Suprapubic skin (tissue), 4 donors: Measurements from ENCODE around the gene SIRPD.

ENCODE experiments used
- POLR2A ChIP-seq, 2 donors: fragments of 450-650 bp; IDR thresholded peaks; one replicate each; pipeline ENCODE4 v1.6.1; 2017; ENCODE audit warnings: antibody characterized with exemption in 2 of 2, mild to moderate bottlenecking in 2 of 2, moderate library complexity in 2 of 2
- POLR2AphosphoS5 ChIP-seq, 3 donors: sonication (generic); formaldehyde crosslinking; IDR thresholded peaks; one replicate each; pipeline ENCODE4 v1.6.1; 2017; ENCODE audit warnings: antibody characterized with exemption in 3 of 3

DNA sequence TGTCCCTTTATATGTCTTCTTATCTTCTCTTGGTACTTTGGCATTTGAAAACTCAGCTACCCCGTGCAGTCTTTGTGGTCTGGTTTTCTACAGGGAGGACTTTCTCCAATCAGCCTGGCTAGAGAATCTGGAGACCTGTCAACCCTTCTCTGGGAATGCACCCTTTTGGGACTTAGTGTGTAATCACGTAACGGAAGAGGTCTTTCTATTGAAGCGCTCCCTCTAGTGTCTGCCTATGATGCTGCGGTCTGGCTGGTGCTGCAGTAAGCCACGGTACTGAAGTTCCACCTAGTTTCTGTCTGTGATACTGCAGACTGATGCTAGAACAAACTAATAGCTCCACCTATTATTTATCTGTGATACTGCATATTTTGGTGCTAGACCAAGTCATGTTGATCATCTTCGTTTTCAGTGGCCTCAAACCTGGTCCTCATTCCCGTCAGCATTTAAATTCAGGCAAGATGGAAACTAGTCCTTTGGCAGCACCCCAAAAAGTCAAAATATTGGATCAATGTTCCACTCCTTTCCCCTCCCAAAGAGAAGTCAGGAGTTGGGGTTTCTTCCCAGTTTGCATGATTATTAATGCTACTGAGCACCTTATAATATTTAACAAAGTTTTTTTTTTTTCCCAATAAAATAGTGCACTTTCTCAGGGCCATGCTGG, 53.8 kb downstream of the SIRPD start:
- no peak for TF ChIP-seq POLR2A (IDR thresholded peaks at IDR 0.05)
- TF ChIP-seq POLR2AphosphoS5 (IDR thresholded peaks at IDR 0.05), result peak in 1 of 3 donors; percentile 16
